Inferior parietal cortex (tissue), 1 donor: Measurements from ENCODE around the gene POU2F3.
"Not testable (repeated sequence)": the region's sequence is repeated elsewhere in the genome, so short reads cannot be mapped to it uniquely, and the experiment has no call there.

Experiments used
- DNase-seq: peaks from one replicate; pipeline ENCODE4 v3.0.0-alpha.2; 2016; ENCODE audit errors: extremely low spot score

The POU2F3 gene

DNA sequence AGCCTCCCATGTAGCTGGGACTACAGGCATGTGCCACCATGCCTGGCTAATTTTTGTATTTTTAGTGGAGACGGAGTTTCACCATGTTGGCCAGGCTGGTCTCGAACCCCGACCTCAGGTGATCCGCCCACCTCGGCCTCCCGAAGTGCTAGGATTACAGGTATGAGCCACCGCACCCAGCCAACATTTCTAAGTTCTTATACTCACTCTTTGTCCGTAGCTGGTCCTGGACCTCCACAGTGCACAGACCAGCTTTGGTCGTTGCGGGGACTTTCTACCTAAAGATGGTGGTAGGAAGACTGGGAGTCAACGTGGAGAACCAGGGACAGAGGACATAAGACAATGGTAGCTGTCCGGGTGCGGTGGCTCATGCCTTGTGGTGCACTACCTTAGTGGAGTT is 13.4 kb downstream of the POU2F3 start:
- DNase-seq, result not testable (repeated sequence)

DNA sequence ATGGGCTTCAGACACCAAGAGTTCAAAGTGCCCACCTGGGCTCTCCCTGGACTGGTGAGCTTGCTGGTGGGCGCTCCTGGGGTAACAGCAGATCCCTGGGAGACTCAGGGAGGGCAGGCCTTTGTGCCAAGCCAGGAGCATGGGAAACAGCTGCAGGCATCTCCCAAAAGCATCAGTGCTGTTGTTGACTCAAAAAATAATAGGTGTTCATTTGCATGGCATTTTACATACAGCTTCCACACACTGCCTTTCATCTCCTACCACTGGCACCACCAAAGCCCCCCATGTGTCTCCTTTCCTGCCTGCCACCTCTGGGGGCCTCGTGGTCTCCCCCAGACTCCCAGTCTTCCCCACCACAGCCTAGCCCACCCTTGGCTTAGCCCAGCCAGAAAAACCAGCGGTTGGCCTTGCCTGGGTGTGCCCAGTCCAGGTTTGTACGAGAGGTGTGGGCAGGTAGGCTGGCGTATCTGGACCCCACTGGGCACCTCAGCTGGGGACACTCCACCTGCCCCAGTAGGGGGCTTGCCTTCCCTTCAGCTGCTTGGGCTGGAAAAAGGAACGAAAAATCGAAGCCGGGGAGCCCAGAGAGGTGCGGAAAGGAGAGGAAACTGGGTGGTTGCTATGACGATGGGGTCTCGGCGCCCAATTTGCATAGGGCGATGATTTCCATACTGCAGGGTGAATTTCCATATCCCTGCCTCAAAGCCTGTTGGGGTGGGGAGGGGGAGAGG is 15.0 kb downstream of the POU2F3 start:
- DNase-seq, result no peak

DNA sequence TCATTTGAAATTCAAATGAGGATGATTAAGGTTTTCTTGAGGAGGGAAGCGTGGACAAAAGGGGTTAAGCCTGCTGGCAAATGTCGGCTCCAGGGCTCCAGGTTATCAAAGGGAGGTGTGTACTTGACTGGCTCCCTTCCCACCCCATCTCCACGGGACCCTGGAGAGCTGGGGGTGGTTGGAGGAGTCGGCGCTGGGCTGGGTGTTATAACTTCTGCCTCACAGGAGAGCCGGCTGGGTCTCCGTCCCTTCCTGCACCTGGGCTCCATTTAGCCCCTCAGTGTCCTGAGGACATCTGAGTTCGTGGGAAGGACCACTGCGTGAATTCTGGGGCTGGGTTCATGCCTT is 15.6 kb downstream of the POU2F3 start:
- DNase-seq, result no peak

DNA sequence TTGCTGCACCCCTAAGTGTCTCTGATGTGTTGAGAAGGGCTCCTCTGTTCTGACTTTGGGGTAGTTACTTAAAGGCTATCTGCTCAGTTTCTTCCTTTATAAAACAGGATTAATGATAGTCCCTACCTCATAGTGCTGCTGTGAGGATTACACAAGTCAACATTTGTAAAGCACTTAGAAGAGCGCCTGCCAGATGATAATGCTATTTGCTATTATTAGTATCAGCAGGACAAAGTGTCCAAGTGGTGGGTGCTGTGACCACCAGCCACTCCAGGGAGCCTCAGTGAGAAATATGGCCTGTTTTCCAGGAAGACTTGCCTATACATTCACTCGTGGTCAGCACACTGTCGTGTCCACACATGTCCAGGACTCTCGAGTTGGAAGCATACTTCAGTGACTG is 16.2 kb downstream of the POU2F3 start:
- no peak for DNase-seq

DNA sequence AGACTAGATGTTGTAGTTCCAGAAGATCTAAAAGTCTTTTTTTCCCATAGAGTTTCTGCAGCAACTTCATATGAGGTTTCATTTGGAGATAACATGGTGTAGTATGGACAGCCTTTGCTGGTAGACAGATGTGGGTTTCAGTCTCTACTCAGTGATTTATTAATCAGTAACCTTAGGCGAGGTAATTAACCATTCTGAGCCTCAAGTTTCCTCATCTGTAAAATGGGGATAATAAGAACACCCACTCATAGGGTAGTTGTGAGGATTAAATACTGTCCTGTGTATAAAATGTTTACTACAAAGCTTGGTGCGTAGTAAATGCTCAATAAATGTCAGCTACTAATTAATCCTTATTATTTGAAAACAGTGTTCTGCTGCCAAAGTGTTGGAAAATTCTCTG is 16.8 kb downstream of the POU2F3 start:
- DNase-seq, result no peak

DNA sequence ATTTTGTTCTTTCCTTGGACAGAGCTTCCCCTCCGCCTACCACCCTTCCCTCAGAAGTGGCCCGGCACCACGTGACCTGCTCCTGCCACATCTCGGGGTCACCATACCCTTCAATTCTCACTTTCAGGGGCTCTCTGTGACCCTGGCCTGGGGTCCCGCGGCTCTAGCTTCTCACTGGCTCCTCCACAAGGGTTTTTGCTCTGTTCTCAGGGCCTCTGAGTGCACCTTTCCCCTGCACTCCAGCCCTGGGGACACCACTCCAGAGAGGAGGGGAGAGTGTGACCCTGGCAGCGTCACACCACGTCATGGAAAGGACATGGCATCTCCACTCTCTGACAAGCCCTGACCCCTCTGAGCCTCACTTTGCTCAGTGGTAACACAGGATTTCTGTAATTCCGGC is 17.4 kb downstream of the POU2F3 start:
- DNase-seq, result no peak

DNA sequence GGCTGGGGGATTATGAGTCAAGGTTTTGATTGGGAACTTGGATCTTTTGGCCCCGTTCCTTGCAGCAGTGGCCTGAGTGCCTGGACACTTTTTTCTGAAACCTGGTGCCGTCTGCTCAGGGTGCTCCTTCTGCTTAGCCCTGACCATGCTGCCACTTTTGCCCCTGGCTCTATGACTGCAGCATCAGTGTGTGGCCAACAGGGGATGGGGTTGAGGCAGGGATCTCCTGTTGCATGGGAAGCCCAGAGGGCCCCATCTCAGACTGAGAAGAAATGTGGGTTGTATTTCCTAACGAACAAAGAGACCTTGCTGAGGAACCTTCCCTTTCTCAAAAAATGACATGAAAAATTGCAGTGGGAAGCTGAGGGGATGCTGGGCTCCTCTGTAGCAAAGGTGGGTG is 18.7 kb downstream of the POU2F3 start:
- DNase-seq, result no peak

DNA sequence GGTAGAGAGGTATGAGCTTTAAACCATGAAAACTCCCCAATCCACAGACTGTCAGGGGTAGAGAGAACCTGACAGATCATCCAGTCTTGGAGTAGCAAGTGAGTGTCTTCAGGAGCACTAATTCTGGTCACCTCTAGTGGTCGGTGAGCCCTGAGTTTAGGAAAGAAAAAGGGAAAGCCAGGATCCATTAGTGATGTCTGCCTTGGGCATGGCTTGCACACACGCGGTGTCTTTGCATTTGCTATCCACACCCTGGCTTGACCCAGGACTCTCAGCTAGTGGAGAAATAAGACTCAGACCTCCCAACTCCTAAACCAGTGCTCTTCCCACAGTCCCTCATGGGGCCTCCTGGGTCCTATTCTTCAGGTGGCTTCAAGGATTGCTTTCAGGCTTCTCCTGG is 19.3 kb downstream of the POU2F3 start:
- no peak for DNase-seq

DNA sequence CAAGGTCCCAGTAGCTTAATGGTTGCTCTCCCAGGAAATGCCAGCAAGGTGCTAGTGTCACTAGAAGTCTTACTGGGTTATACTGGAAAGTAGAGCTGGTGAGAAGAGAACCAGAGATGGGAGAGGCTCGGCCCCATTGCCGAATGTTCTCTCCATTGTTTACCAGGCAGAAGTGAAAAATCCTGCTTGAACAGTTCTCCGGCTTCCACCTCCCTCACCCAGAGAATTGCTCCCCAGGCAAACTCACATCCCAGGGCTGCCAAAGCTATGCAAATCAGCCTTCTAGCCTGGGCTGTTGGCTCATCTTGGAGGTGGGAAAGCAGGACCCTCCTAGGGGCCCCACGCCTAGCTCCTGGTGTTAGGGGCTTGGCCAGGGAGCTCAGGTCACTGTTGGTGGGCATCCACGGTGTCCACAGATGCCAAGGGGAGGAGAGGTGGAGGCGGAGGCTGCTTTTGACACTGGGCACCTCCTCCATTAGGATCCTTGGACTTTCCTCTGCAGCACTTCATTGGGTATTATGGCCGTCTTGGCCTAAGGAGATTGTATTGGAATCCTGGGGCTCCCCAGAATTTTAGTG is 20.1 kb downstream of the POU2F3 start:
- no peak for DNase-seq

DNA sequence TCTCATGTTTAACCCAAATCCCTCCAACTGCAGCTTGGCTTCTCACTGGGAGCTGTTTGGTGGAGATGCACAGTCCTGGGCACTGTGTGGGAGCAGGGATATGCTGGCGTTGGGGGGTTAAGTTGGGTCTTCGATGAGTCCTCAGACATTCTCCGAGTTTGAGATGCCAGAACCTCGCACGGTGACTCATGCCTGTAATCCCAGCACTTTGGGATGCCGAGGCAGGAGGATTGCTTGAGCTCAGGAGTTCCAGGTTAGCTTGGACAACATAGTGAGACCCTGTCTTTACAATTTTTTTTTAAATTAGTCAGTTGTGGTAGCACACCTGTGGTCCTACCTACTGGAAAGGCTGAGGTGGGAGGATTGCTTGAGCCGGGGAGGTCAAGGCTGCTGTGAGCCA is 20.7 kb downstream of the POU2F3 start:
- DNase-seq, result no peak

DNA sequence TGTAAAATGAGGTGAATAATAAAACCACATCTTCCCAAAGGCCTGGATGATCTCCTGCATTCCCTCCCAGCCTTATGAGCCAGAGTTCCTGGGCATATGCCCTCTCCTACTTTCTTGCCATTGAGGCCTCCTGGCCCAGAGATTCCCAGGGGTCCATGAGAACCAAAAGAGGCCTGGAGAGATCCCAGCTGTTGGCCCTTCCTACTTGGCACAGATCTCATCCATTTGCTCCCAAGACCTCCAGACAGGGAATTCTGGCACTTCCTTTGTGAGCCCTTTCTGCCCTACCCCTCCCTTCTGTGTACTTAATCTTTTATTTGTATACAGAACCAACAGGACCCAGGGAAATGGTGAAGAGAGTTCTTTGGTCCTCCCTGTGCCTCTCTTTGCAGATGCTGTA is 21.4 kb downstream of the POU2F3 start:
- DNase-seq, result no peak

DNA sequence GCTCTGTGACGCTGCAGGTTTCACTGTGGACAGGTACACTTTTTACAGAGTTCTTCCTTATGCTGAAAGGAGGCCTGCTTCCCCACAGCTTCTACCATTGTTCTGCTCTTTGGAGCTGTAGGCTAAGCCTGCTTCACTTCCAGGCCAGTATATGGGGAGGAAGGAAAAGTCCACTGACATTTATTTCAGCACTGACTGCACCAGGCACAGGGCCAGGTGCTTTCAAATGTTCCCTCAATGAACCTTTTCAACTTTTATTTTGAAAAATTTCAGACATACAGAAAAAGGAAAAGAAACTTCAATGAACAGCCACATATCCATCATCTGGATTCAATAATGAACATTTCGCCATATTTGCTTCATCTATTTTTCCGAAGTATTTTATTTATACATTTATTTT is 22.0 kb downstream of the POU2F3 start:
- DNase-seq, result no peak

DNA sequence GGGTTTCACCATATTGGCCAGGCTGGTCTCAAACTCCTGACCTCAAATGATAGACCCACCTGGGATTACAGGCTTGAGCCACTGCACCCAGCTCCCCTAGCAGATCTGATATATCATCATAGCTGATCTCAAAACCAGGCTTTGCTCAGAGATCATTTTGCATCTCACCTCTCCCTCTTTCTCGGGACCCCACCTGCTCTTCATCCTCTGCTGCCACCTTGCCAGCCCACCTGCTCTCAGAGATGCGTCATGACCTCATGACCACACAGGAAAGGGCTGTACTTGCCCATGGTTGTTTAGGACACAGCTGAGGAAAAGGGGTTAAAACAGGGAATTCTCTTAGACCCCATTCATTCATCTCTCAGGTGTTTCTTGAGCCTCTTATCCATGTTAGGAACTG is 27.4 kb downstream of the POU2F3 start:
- DNase-seq, result no peak

DNA sequence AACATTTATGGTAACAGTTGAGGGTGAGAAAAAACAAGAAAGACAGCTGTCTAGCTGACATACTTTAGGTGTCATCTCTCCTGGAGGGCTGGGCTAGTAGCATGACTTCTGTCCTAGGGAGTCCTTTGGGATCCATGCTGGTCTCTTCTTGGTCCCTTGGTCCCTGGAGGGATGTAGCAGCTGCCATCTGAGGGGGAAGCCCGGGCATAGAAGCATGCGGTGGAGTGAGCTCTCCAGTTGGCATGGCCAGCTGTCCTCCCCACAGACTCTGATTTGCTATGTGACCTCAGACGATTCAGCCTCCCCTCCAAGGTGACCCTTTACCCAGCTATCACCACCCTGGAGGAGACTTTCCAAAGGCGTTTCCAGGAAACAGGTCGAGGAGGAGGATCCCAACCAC is 28.7 kb downstream of the POU2F3 start:
- no peak for DNase-seq

DNA sequence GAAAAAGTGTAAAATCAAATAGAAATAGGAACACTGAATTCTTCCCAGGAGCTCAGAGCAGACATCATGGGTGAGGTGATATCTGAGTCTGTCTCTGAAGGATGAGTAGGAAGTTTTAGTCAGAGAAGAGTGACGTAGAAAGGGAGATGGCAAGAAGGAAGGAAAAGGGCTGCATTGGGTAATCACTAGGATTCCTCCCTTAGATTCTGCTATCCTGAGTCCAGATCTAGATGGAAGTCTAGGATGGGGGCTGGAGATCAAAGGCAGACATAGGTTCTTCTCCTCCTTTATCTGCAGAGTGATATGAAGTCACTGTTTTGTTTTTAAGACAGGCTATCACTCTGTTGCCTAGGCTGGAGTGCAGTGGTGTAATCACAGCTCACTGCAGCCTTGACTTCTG is 30.4 kb downstream of the POU2F3 start:
- DNase-seq, result no peak

DNA sequence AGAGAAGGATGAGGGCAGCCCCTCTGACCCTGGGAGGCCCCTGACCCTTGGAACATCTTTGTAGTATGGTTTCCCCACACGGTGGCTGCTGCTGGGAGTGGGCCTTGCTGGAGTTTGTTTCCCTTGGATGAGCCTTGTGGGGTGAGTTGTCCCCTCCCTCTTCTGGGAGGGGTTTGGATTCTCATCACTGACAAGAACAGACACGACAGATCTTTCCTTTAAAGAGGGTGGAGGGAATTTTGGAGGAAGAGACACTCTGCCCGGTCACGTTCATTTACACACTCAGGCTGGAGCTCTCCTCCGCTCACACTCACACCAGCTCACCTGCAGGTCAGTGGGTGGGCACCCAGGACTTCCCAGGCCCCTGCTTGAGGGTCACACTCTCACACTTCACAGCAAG is 31.7 kb downstream of the POU2F3 start:
- no peak for DNase-seq

DNA sequence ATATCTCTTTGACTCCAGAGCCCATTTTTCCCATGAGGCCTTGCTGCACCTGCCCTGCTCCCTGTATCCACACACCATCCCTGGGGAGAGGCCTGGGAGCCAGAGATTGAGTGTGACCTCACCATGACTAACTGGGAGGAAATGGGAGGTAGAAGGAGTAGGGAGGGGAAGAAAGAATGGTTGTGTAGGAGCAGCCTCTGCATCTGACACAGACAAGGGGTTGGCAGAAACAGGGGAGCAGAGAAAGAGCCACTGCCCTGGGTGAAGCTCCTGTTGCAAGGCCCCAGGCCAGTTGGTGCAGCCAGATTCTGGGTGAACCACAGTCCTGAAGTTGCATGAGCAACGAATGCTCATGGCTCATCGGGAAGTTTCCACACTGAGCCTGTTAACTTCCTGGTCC is 32.4 kb downstream of the POU2F3 start:
- no peak for DNase-seq

DNA sequence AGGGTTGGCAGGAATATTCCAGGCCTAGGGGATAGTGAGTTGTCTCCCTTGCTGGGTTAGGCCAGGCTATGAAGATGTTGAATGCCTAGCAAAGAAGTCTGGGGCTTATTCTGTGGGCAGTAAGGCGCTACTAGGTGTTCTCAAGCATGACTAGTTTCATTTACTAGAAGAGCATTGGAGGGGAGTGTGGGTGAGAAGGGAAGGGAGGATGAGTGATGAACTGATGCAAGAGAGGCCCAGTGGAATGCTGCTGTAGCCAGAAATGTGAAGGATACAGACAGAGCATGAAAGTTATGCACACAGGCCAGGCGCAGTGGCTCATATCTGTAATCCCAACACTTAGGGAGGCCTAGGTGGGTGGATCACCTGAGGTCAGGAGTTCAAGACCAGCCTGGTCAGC is 33.5 kb downstream of the POU2F3 start:
- no peak for DNase-seq

DNA sequence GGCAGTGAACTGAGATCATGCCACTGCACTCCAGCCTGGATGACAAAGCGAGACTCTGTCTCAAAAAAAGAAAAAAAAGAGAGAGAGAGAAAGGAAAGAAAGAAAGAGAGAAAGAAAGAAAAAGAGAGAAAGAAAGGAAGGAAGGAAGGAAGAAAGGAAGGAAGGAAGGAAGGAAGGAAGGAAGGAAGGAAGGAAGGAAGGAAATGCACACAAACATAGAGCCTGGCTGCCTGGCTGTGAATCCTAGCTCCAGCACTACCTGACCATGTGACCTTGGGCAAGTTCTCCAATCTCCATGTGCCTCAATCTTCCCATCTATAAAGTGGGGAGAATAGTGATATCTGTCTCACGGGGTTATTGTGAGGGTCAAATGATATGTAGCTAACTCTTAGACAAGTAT is 34.0 kb downstream of the POU2F3 start:
- not testable (repeated sequence) for DNase-seq

DNA sequence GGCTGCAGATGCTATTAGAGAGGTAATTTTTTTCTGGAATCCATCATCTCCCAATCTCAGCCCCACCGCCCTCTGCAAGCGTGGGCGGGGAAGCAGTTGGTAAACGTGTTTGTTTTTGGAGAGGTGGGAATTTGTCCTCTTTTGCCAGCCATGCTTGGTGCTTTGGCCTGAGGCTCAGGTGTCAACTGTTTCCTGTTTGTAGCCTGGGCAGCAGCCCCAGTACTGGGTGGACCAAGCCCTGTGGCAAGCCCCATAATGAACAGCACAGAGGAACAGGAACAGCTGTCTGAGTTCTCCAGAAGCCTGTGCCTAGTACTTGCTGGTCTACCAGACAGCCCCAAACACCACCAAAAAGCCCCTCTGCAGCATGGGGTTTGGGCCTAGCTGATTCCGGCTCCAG is 39.6 kb downstream of the POU2F3 start:
- no peak for DNase-seq

DNA sequence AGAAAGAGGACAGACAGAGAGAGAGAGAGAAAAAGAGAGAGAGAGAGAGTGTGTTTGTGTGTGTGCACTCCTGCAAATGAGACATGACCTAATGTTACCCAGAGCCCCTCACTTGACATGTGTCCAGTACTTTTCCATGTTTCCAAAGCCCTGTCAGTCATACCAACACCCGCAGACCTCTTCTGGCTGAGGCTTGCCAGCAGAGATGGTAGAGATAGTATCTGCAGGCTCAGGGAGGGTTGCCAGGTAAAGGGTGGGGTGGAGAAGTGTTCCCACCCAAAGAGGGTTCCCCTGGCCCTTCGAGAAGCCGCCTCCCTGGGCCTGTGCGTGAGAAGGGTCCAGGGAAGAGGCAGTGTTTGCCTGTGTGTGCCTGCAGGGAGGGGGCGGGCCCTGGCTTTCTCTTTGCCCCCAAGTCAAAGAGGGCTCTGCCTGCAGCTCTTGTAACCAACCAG is 40.7 kb downstream of the POU2F3 start:
- DNase-seq, result no peak

DNA sequence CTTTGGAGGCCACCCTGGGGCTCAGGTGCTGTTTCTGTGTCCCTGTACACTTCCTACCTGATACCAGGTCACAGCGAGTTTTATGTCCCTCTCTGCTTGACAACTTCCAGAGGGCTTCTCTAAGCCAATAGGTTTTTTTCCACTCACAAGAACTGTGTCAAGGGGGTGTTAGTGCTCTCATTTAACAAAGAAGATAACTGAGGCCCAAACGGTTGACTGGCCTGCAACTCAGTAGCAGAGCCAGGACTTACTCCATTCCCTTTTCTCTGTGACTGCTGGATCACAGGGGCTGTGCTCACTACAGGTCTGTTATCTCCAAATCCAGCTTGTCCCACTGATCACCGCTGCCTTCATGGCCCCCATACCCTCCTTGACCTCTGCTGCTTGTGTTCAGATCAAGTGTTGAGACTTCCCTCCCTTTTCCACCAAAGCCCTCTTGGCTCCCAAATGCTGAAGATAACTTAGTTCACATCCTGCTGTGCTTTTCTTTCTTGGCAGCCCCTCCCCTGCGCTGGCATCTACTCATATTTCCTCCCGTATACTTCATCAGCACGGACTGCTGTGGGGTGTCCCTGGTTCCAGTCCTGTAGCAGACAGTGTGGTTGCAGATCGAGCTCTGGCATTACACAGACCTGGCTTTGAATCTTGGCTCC is 41.3 kb downstream of the POU2F3 start:
- DNase-seq, result no peak

DNA sequence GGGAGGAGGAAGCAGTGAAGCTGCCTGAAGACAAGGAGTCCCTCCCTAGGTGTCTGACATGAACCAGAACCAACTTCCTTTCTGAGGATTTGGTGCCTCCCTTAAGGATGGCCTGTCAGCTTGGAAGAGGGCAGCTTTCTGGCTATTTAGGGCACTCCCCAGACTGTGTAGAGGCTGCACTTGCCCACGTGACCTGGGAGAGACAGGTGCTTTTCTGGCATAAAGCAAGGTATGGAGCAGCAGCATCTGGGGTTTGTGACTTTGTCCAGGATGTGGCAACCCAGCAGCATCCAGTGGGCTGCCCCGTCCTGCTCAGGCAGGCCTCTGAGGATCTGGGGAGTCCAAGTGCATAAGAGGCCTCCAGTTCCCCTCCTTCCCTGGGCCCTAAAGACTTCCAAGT is 43.2 kb downstream of the POU2F3 start:
- DNase-seq, result no peak

DNA sequence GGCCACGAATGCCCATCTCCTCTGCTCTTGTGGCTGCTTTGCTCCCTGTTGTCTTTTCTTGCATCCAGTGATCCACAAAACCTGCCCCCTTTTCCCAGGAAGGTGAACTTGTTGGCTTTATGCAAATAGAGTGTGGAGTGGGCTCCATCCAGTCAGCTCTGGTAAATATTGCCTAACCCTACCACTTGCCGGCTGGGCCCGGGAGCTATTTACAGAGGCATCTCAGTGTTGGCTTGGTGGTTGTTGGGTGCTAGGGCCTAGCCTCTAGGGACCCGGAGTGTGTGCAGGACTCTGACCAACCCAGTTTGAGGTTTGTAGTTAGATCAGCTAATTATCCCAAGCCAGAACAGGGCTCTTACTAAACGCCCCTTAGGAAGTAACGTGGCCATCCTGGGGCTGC is 44.3 kb downstream of the POU2F3 start:
- DNase-seq, result no peak
